Gastroesophageal sphincter (tissue), 4 donors: ENCODE results near the gene DCLK1. TPM values are rescaled to one million over a fixed set of nuclear protein-coding genes. Genes with fewer than 3 reads are reported as not detected.
A peak's percentile ranks its signal among the peaks of the same experiment; 100 is the strongest.

Experiments used
- ATAC-seq: fragments of 150-250 bp; one replicate; pipeline ENCODE4 v1.9.1; 2016; ENCODE audit warnings: mild to moderate bottlenecking, moderate library complexity
- H3K27ac ChIP-seq, 4 donors: fragments of 200-600 bp; sonication (generic) in 3 of 4; 1 replicate in 3 of 4; 2 replicates in 1 of 4; pipeline ENCODE4 v1.5.1; 2016 to 2019
- H3K27me3 ChIP-seq: fragments of 200-600 bp; sonication (generic); one replicate; pipeline ENCODE4 v1.5.1; 2019
- H3K36me3 ChIP-seq, 2 donors: fragments of 200-600 bp; sonication (generic); one replicate each; pipeline ENCODE4 v1.5.1; 2019; ENCODE audit warnings: control low read depth in 1 of 2
- H3K4me1 ChIP-seq, 3 donors: fragments of 200-600 bp; sonication (generic); 1 replicate in 2 of 3; 2 replicates in 1 of 3; pipeline ENCODE4 v1.5.1; 2016 to 2019; ENCODE audit warnings: control low read depth in 2 of 3
- H3K4me3 ChIP-seq, 2 donors: fragments of 200-600 bp; sonication (generic); one replicate each; pipeline ENCODE4 v1.5.1; 2019; ENCODE audit warnings: mild to moderate bottlenecking in 1 of 2, moderate library complexity in 1 of 2
- H3K9me3 ChIP-seq, 3 donors: fragments of 200-600 bp; sonication (generic); one replicate each; pipeline ENCODE4 v1.5.1; 2017 to 2019; ENCODE audit warnings: control low read depth in 2 of 3
- EP300 ChIP-seq: sonication (generic); formaldehyde crosslinking; IDR thresholded peaks from one replicate; pipeline ENCODE4 v1.6.1; 2017; ENCODE audit warnings: antibody characterized with exemption, mild to moderate bottlenecking
- POLR2A ChIP-seq, 2 donors: fragments of 450-650 bp; IDR thresholded peaks; one replicate each; pipeline ENCODE4 v1.6.1; 2017; ENCODE audit warnings: antibody characterized with exemption in 2 of 2, mild to moderate bottlenecking in 2 of 2, moderate library complexity in 1 of 2
- POLR2AphosphoS5 ChIP-seq: sonication (generic); formaldehyde crosslinking; IDR thresholded peaks from one replicate; pipeline ENCODE4 v1.6.1; 2017; ENCODE audit warnings: antibody characterized with exemption
- WGBS, 2 donors: methylation state at CpG; one replicate each; pipeline ENCODE4 v1.1.5; 2018; ENCODE audit warnings: low coverage in 1 of 2; 5-methylcytosine and 5-hydroxymethylcytosine counted together
- total RNA-seq, 4 donors: library from RNA; depleted of rRNA; stranded (reverse); fragments of >200 nt; gene quantifications; one replicate each; pipeline ENCODE4 v1.1.0, GENCODE V29; 2016
- TF ChIP-seq, protein P1 (sequence below), 4 experiments: fragments of 200-600 bp in 2 of 4; fragments of 450-650 bp in 2 of 4; sonication (generic) in 1 of 4; IDR thresholded peaks; one replicate each; pipeline ENCODE4 v1.5.1; 2017 to 2019; ENCODE audit warnings: antibody characterized with exemption in 4 of 4, mild to moderate bottlenecking in 2 of 4, moderate library complexity in 2 of 4

Gene DCLK1
- total RNA-seq, 4 donors from 2014 or later = 26.9 to 68.3 (median 30.3) TPM

DNA sequence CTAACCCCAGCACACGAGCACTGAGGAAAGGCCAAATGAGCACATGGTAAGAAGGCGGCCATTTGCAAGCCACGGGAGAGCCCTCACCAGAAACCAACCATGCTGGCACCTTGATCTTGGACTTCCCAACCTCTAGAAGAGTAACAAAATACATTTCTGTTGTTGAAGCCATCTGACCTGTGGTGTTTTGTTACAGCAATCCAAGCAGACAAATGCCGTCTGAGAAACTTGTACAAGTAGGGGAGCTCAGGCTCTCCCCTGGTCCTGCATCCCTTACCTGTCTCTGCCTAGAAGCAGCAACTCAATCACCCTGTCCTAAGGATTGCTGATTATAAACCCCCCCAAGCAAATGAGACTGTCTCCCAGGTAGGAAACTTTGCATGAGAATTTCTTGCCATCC lies 399.7 kb downstream of the DCLK1 start:
- no peaks in the 10 kb centered on the region for H3K27me3 ChIP-seq
- 95 to 100% methylated on average over 3 of the region's 4 CpGs for WGBS, 2 donors
- peak overlapping the region in 2 of 4 donors; percentile 57 to 65 for H3K27ac ChIP-seq
- no peaks in the 10 kb centered on the region for H3K36me3 ChIP-seq
- no peaks in the 10 kb centered on the region for H3K9me3 ChIP-seq
- H3K4me1 ChIP-seq = peaks cover 0 to 55% (median 0%) of the 10 kb centered on the region in 3 donors
- no peak for TF ChIP-seq POLR2AphosphoS5
- no peak for TF ChIP-seq EP300
- TF ChIP-seq, protein P1, sequence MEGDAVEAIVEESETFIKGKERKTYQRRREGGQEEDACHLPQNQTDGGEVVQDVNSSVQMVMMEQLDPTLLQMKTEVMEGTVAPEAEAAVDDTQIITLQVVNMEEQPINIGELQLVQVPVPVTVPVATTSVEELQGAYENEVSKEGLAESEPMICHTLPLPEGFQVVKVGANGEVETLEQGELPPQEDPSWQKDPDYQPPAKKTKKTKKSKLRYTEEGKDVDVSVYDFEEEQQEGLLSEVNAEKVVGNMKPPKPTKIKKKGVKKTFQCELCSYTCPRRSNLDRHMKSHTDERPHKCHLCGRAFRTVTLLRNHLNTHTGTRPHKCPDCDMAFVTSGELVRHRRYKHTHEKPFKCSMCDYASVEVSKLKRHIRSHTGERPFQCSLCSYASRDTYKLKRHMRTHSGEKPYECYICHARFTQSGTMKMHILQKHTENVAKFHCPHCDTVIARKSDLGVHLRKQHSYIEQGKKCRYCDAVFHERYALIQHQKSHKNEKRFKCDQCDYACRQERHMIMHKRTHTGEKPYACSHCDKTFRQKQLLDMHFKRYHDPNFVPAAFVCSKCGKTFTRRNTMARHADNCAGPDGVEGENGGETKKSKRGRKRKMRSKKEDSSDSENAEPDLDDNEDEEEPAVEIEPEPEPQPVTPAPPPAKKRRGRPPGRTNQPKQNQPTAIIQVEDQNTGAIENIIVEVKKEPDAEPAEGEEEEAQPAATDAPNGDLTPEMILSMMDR (IDR thresholded peaks at IDR 0.05) = no peak
- TF ChIP-seq POLR2A (IDR thresholded peaks at IDR 0.05) = no peak
- no peak for ATAC-seq
- no peak overlapping the region for H3K4me3 ChIP-seq

DNA sequence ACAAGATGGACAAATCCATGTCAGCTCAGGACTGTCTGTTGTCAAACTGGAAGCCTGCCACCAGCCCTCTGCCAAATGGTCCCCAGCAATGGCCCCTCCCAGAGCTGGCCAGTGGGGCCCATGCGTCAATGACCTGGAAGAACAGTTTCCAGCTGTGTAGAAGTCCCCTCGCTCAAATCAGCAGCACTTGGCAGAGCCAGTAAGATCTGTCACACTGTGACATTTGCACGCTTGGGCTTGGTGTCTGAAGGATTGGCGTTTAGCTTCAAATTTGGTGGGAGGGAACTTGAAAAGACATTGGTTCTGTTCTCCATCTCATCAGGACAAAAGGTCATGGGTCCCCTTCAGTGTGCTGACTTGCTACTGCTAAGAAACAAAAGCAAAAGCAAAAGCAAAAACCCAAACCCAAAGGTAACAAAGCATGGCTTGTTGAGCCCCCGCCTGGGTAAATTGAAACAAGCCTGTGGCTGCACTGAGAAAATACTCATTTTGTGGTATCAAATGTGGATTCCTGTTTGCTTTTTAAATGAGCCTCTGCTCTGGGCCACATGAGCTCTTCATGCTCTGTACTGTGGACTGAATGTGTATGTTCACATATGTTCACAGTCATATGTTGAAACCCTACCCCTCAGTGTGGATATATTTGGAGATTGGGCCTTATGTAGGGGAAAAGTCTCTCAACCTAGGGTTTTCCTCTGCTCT lies 401.1 kb downstream of the DCLK1 start:
- Histone ChIP-seq H3K36me3 (no peaks in the 10 kb centered on the region), H3K27me3 (no peaks in the 10 kb centered on the region), H3K4me1 (peaks cover 0 to 58% (median 0%) of the 10 kb centered on the region in 3 donors), H3K9me3 (no peaks in the 10 kb centered on the region), H3K4me3 (no peak overlapping the region), H3K27ac (peak overlapping the region in 3 of 4 donors; percentile 18 to 65 (median 57))
- TF ChIP-seq POLR2AphosphoS5 = peak; percentile 12
- TF ChIP-seq, protein P1 (IDR thresholded peaks at IDR 0.05) = no peak
- ATAC-seq = peak; percentile 46
- 67 to 100% methylated on average over 1 to 5 of the region's 5 CpGs for WGBS, 2 donors

DNA sequence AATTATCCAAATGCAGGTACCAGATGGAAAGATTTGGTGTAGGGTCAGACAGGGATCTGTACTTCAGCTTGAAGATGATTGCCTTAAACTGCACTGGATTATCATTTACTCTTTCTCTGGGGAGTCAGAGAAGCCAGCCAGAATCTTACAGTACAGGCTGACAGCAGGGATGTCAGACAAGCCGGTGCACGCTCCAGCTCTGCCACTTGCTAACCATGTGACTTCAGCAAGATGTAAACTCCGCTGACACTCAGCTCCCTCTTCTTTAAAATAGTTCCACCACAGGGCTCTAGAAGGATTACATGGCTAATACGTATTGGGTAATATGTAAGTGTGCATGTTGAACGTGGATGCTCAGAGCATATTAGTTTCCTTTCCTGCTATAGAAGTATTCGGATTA lies 403.3 kb downstream of the DCLK1 start:
- no peak for ATAC-seq
- no peak overlapping the region for H3K27ac ChIP-seq

GRCh38 chr13:35724446-35724845 lies 406.7 kb downstream of the DCLK1 start:
- WGBS, 2 donors = 17 to 31% methylated on average over 4 to 6 of the region's 6 CpGs
- Histone ChIP-seq H3K36me3 (no peaks in the 10 kb centered on the region), H3K27ac (peak overlapping the region; percentile 69 to 77 (median 73)), H3K27me3 (no peaks in the 10 kb centered on the region), H3K4me3 (no peak overlapping the region), H3K9me3 (no peaks in the 10 kb centered on the region), H3K4me1 (peaks cover 15 to 65% (median 24%) of the 10 kb centered on the region in 3 donors)
- no peak for ATAC-seq
- TF ChIP-seq POLR2AphosphoS5 (peak; percentile 36), EP300 (no peak)

More for the DNA sequence above, 403.3 kb downstream of the DCLK1 start:
- Histone ChIP-seq H3K4me1 (peaks cover 12 to 63% (median 14%) of the 10 kb centered on the region in 3 donors), H3K4me3 (no peak overlapping the region), H3K9me3 (no peaks in the 10 kb centered on the region), H3K27me3 (no peaks in the 10 kb centered on the region), H3K36me3 (no peaks in the 10 kb centered on the region)
- no peak for TF ChIP-seq POLR2A (IDR thresholded peaks at IDR 0.05)
- TF ChIP-seq POLR2AphosphoS5 = no peak
- TF ChIP-seq, protein P1 (IDR thresholded peaks at IDR 0.05) = no peak
- TF ChIP-seq EP300 = no peak
- 28 to 33% methylated on average over 4 to 5 of the region's 6 CpGs for WGBS, 2 donors

DNA sequence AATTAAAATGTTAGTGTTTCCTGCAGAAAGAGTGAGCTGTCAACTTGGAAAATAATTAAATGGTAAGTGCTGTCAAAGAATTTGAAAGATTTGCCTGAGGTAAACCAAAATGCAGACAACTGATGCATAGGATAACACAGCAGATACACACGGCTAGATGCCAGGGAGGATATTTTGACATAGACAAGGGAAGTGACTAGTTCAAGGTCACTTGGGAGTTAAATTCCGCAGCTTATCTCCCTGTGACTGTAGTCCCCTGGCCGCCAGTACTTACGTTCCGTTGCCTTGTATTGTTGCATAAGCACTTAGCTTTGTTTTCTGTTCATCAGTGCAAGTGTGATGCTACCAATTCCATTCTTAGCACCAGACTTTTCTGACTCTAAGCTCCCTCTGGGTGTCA lies 407.4 kb downstream of the DCLK1 start:
- Histone ChIP-seq H3K36me3 (no peaks in the 10 kb centered on the region), H3K4me1 (peaks cover 15 to 61% (median 24%) of the 10 kb centered on the region in 3 donors), H3K27ac (peak overlapping the region; percentile 69 to 77 (median 73)), H3K4me3 (no peak overlapping the region), H3K27me3 (no peaks in the 10 kb centered on the region), H3K9me3 (no peaks in the 10 kb centered on the region)
- WGBS, 2 donors = 14% methylated on average over 5 of the region's 5 CpGs; no CpG with 5 or more reads in 1 of the 2 donors
- ATAC-seq = peak; percentile 67
- no peak for TF ChIP-seq EP300
- TF ChIP-seq POLR2AphosphoS5 = peak; percentile 57

GRCh38 chr13:35723053-35723461 lies 408.1 kb downstream of the DCLK1 start:
- Histone ChIP-seq H3K36me3 (no peaks in the 10 kb centered on the region), H3K4me1 (peaks cover 15 to 59% (median 24%) of the 10 kb centered on the region in 3 donors), H3K27me3 (no peaks in the 10 kb centered on the region), H3K9me3 (no peaks in the 10 kb centered on the region), H3K4me3 (no peak overlapping the region), H3K27ac (peak overlapping the region; percentile 69 to 77 (median 73))
- peak; percentile 81 for ATAC-seq
- WGBS, 2 donors = 11 to 16% methylated on average over 5 of the region's 5 CpGs
- no peak for TF ChIP-seq EP300
- peak; percentile 81 for TF ChIP-seq POLR2AphosphoS5
